K562 (cell line): Measurements from ENCODE around the gene PEF1. TPM values are rescaled to one million over a fixed set of nuclear protein-coding genes. Genes with fewer than 3 reads are reported as not detected.
A peak's percentile ranks its signal among the peaks of the same experiment; 100 is the strongest.

Experiments
- ATAC-seq: fragments of 200-7000 bp; cut with Tn5 transposase; 3 replicates; pipeline ENCODE4 v1.9.1; 2020; ENCODE audit warnings: moderate library complexity
- BruUV-seq: library from RNA; stranded (reverse); fragments of 400-500 nt; replicated peaks from 2 replicates; lab custom pipeline; 2021; lab: Mats Ljungman, UMichigan
- CTCF ChIA-PET: fragments of 300-600 bp; formaldehyde crosslinking; extraction: SDS; loops from one replicate; lab custom pipeline; 2021; ENCODE audit warnings: low intra/inter-chr PET ratio; lab: Yijun Ruan, JAX
- POLR2A ChIA-PET: fragments of 300-600, 350-650 bp; sonication (Branson Sonifier 250); formaldehyde crosslinking; extraction: SDS; loops from one replicate; lab custom pipeline; 2021; ENCODE audit warnings: antibody characterized with exemption, inconsistent platforms; lab: Yijun Ruan, JAX
- DNase-seq, 4 experiments: peaks; one replicate each; pipeline versions ENCODE4 v3.0.0 to v3.0.0-alpha.2; 2011 to 2018; ENCODE audit warnings: low spot score in 3 of 4, mixed read lengths in 3 of 4; ENCODE audit errors: extremely low read depth in 1 of 4
- FAIRE-seq: peaks from 2 replicates; lab custom pipeline; 2011; peaks lifted over from hg19 to GRCh38; lab: Jason Lieb, UNC
- H2AFZ ChIP-seq: 2 replicates; pipeline ENCODE4 v1.6.0; 2011; ENCODE audit warnings: low read depth, low read length, control low read depth, inconsistent platforms
- H3K27ac ChIP-seq: fragments of 200-600 bp; 3 replicates; pipeline ENCODE4 v1.8.0; 2011; ENCODE audit warnings: low read depth, mild to moderate bottlenecking, control low read depth, inconsistent platforms, low read length, moderate library complexity, mixed read lengths; ENCODE audit errors: extremely low read depth
- H3K27me3 ChIP-seq, 2 experiments: fragments of 300-600 bp in 1 of 2; 2 replicates in 1 of 2; 3 replicates in 1 of 2; pipeline versions ENCODE4 v1.6.0 to v1.8.0; 2011; ENCODE audit warnings: inconsistent platforms in 2 of 2, low read length in 2 of 2, mild to moderate bottlenecking in 1 of 2, mixed read lengths in 1 of 2, moderate library complexity in 1 of 2; ENCODE audit not compliant: control insufficient read depth in 2 of 2, insufficient read depth in 2 of 2
- H3K36me3 ChIP-seq: fragments of 300-600 bp; 3 replicates; pipeline ENCODE4 v1.8.0; 2011; ENCODE audit warnings: mild to moderate bottlenecking, low read length, inconsistent platforms; ENCODE audit not compliant: control insufficient read depth, insufficient read depth
- H3K4me1 ChIP-seq, 2 experiments: fragments of 200-600 bp in 1 of 2; replicated peaks in 1 of 2; 2 replicates in 1 of 2; 3 replicates in 1 of 2; pipeline versions ENCODE4 v1.5.1 to v1.8.0; 2011; ENCODE audit warnings: inconsistent platforms in 2 of 2, low read length in 2 of 2, mild to moderate bottlenecking in 1 of 2, mixed read lengths in 1 of 2, moderate library complexity in 1 of 2; ENCODE audit not compliant: control insufficient read depth in 2 of 2, insufficient read depth in 2 of 2
- H3K4me2 ChIP-seq: 2 replicates; pipeline ENCODE4 v1.6.1; 2011; ENCODE audit warnings: low read length, control low read depth, inconsistent platforms, mixed read lengths; ENCODE audit not compliant: insufficient read depth
- H3K4me3 ChIP-seq: fragments of 200-600 bp; sonication (generic), shearing (Covaris generic); 2 replicates; pipeline ENCODE4 v1.5.1; 2016; ENCODE audit warnings: control low read depth, inconsistent platforms
- H3K79me2 ChIP-seq: fragments of 200-600 bp; 3 replicates; pipeline ENCODE4 v1.8.0; 2011; ENCODE audit warnings: low read length, inconsistent platforms; ENCODE audit not compliant: control insufficient read depth, insufficient read depth
- H3K9ac ChIP-seq, 2 experiments: 2 replicates each; pipeline versions ENCODE4 v1.6.0 to v1.6.1; 2011; ENCODE audit warnings: low read depth in 2 of 2, low read length in 2 of 2, control low read depth in 1 of 2, inconsistent platforms in 1 of 2, mild to moderate bottlenecking in 1 of 2, mixed read lengths in 1 of 2; ENCODE audit not compliant: insufficient read depth in 1 of 2
- H3K9me1 ChIP-seq: one replicate; pipeline ENCODE4 v1.6.0; 2011; ENCODE audit warnings: inconsistent platforms, mild to moderate bottlenecking, low read length, moderate library complexity; ENCODE audit not compliant: control insufficient read depth, insufficient read depth
- H3K9me3 ChIP-seq: replicated peaks from 2 replicates; pipeline ENCODE4 v1.5.1; 2011; ENCODE audit warnings: low read depth, low read length, inconsistent platforms; ENCODE audit not compliant: control insufficient read depth, insufficient read depth
- H4K20me1 ChIP-seq: replicated peaks from 2 replicates; pipeline ENCODE4 v1.6.1; 2011; ENCODE audit warnings: low read length, inconsistent platforms, mixed read lengths; ENCODE audit not compliant: control insufficient read depth, insufficient read depth
- CEBPB ChIP-seq: fragments of 450-650 bp; IDR thresholded peaks from 2 replicates; pipeline ENCODE4 v1.6.1; 2016; ENCODE audit warnings: missing genetic modification characterization, missing compliant biosample characterization
- DLX4 ChIP-seq: fragments of 250-450 bp; sonication (Bioruptor Pico); IDR thresholded peaks from 2 replicates; pipeline ENCODE4 v1.6.1; 2021; ENCODE audit warnings: mild to moderate bottlenecking
- ELF4 ChIP-seq: fragments of 450-650 bp; formaldehyde crosslinking; IDR thresholded peaks from 2 replicates; pipeline ENCODE4 v1.4.0; 2022; ENCODE audit warnings: missing genetic modification characterization
- MAFF ChIP-seq: IDR thresholded peaks from 2 replicates; pipeline ENCODE4 v1.6.1; 2012; ENCODE audit warnings: low read length, improper control_type of control experiment
- POLR2A ChIP-seq: fragments of 450-650 bp; conservative IDR thresholded peaks from 2 replicates; pipeline ENCODE4 v1.6.1; 2016
- ZNF766 ChIP-seq: fragments of 200-800 bp; sonication (Bioruptor generic); conservative IDR thresholded peaks from 2 replicates; pipeline ENCODE4 v1.6.1; 2016; ENCODE audit warnings: missing genetic modification characterization, missing compliant biosample characterization
- WGBS: fragments of 100-300 bp; shearing (Covaris generic); methylation state at CpG from one replicate; pipeline ENCODE4 v1.1.6; 2016; ENCODE audit warnings: low coverage, mixed read lengths; ENCODE audit not compliant: insufficient coverage; ENCODE audit errors: missing lambda C conversion rate; 5-methylcytosine and 5-hydroxymethylcytosine counted together
- in situ Hi-C: fragments of 300-500 bp; cut with MboI; formaldehyde crosslinking; loops from 4 replicates; pipeline ENCODE4 v1.15.0; 2018; ENCODE audit warnings: inconsistent platforms, mixed read lengths
- intact Hi-C: fragments of 100-400 bp; cut with micrococcal nuclease; formaldehyde crosslinking; loops from 2 replicates; pipeline ENCODE4 v1.14.2; 2022
- polyA plus RNA-seq, 8 experiments: library from polyadenylated mRNA; depleted of rRNA in 4 of 8; stranded (reverse) in 5 of 8; unstranded in 3 of 8; fragments of >200 nt; fragmentation: Nextera tagmentation in 2 of 8; fragmentation: Illumina TruSeq in 1 of 8; extraction: Ambion mirVana in 2 of 8; extraction: Trizol in 1 of 8; gene quantifications; 2 replicates each; pipeline versions ENCODE4 v1.2.1 to v1.2.3, GENCODE V29; 2011 to 2014; ENCODE audit warnings: inconsistent platforms in 1 of 8, missing spikeins in 1 of 8
- total RNA-seq, 7 experiments: library from RNA; depleted of rRNA in 6 of 7; stranded (reverse); fragments of >200 nt in 6 of 7; fragmentation: Illumina TruSeq in 2 of 7; extraction: Trizol in 2 of 7; gene quantifications; 2 replicates each; pipeline versions ENCODE4 v1.2.1 to v1.2.3, GENCODE V29; 2011 to 2021; ENCODE audit warnings: low replicate concordance in 1 of 7

Gene PEF1
- total and polyA plus RNA-seq, 9 of the 15 experiments (the other 6 are each of a cell fraction or from before 2014, with no cell fraction given), result 26.3 to 95.5 (median 61.9) TPM

DNA sequence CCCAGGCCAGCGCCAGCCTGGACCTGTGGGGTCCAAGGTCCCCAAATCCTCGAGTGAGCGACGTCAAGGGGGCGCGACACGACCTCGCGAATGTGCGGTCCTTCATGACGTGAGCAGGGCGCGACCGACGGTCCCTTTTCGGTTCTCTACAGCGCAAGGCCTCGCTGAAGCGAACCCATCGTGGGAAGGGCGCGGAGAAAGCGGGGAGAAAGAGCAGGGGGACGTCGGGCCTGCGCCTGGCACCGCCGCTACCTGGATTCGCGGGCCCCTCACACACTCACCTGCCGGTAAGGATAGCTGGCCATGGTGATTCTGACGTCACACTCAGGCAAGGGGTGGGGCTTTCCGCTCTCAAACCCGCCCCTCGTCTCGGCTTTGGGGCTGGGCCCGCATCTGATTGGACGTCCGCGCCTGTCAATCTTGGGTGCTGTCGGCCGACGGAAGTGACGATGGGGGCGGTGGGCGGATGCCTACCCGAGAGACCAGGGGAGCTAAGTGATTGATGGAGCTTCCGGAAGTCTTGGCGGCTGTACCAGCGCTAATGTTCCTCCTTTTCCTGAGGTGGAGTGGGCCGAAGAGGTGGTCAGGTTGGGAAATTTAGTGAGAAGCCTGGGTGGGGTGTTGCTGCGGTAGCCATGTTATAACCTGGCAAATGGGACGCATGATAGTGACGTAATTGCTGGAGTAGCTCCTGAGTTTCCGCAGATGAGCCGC is at the start of gene PEF1 (continued):
- TF ChIP-seq MAFF, result no peak
- TF ChIP-seq ELF4 (CRISPR knock-in tag), result 0 out of 2 replicates have a peak, but pooled peaks have one; percentile 44
- no peak for TF ChIP-seq DLX4 (CRISPR knock-in tag)
- TF ChIP-seq ZNF766 (CRISPR knock-in tag), result 0 out of 2 replicates have a peak, but pooled peaks have one; percentile 42

- ChIA-PET POLR2A (interaction anchor here (1.8 to 2.6 kb wide), 2 partner anchors 11 to 14 kb away, joined by 7 to 13 read pairs; partner anchors contain the start of gene COL16A1), CTCF (no interaction called here)
- DNase-seq (no peak), FAIRE-seq (no peak), ATAC-seq (no peak)
- no peaks in the 10 kb centered on the region for H3K79me2 ChIP-seq
- H3K27ac ChIP-seq, result no peak overlapping the region
- peaks cover 3 to 53% of the 10 kb centered on the region in 2 experiments for H3K27me3 ChIP-seq
- intact Hi-C loops (no loop called here), in situ Hi-C loops (no loop called here)
- no peak overlapping the region for H3K4me2 ChIP-seq
- no peak overlapping the region for H2AFZ ChIP-seq
- H4K20me1 ChIP-seq, result peaks cover 43% of the 10 kb centered on the region; the same call in 1 of the 2 replicates
- TF ChIP-seq POLR2A (no peak), CEBPB (tag) (no peak)
- no peaks in the 10 kb centered on the region for H3K36me3 ChIP-seq
- no peaks in the 10 kb centered on the region for H3K9me3 ChIP-seq
- H3K9ac ChIP-seq, result no peak overlapping the region
- WGBS, result 1% methylated on average over 10 of the region's 10 CpGs
- BruUV-seq, result no TSS peak
- H3K9me1 ChIP-seq, result no peaks in the 10 kb centered on the region
- H3K4me3 ChIP-seq, result no peak overlapping the region
- peaks cover 0 to 10% of the 10 kb centered on the region in 2 experiments; a peak in 3 of 5 replicates for H3K4me1 ChIP-seq
Measured at GRCh38 chr1:31693231-31693630, 48.6 kb upstream of the PEF1 start.
